ENCODE data around the gene GULP1.

Gene GULP1

DNA sequence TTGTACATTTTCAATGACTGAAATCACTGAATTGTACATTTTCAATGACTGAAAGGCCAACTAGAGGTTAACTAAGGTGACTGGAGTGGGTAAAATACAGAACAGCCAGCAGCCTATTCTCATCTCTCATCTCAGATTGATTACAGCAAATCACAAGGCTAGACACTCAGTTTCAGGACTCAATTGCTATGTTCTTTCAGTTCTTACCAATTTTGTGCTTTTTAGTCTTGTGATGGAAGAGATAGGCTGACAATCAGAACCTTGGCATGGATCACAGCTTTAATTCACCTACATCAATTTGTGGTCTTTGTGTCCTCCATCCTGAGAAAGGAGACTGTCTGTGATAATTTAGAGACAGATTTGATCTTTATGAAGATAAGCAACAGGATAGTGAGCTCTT is 124.7 kb downstream of the GULP1 start:
- no peak for DNase-seq (ENCODE audit: low read depth)
- TF ChIP-seq, protein P1, sequence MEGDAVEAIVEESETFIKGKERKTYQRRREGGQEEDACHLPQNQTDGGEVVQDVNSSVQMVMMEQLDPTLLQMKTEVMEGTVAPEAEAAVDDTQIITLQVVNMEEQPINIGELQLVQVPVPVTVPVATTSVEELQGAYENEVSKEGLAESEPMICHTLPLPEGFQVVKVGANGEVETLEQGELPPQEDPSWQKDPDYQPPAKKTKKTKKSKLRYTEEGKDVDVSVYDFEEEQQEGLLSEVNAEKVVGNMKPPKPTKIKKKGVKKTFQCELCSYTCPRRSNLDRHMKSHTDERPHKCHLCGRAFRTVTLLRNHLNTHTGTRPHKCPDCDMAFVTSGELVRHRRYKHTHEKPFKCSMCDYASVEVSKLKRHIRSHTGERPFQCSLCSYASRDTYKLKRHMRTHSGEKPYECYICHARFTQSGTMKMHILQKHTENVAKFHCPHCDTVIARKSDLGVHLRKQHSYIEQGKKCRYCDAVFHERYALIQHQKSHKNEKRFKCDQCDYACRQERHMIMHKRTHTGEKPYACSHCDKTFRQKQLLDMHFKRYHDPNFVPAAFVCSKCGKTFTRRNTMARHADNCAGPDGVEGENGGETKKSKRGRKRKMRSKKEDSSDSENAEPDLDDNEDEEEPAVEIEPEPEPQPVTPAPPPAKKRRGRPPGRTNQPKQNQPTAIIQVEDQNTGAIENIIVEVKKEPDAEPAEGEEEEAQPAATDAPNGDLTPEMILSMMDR (IDR thresholded peaks at IDR 0.05; ENCODE audit: low read depth, low read length, missing control alignments): no peak
- in situ Hi-C loops (cut with HindIII; ENCODE audit: low sequenced_read_pairs): no loop called here
- H3K4me3 ChIP-seq (ENCODE audit: low read depth, low read length): no peak overlapping the region

DNA sequence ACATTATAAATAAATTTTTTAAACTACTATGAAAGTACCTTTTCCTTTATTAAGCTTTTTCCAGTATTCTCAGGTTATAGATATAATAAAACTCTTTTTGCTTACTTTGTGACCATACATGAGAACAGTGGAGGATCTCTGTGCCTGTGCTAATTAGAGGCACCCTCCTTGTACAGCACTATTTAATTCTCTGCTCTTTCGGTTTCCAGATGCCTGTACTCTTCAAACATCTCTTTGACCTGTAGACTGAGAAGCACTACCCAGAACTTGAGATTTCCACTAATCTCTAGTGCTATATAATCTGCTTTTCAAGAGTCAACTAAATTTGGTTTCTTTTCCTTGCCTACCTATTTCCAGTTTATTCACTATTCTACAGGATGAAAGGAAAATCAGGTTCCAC is 131.1 kb downstream of the GULP1 start:
- no peak overlapping the region for H3K4me3 ChIP-seq (ENCODE audit: low read depth, low read length)
- DNase-seq (ENCODE audit: low read depth): no peak
- TF ChIP-seq, protein P1 (IDR thresholded peaks at IDR 0.05; ENCODE audit: low read depth, low read length, missing control alignments): no peak
- in situ Hi-C loops (cut with HindIII; ENCODE audit: low sequenced_read_pairs): no loop called here

DNA sequence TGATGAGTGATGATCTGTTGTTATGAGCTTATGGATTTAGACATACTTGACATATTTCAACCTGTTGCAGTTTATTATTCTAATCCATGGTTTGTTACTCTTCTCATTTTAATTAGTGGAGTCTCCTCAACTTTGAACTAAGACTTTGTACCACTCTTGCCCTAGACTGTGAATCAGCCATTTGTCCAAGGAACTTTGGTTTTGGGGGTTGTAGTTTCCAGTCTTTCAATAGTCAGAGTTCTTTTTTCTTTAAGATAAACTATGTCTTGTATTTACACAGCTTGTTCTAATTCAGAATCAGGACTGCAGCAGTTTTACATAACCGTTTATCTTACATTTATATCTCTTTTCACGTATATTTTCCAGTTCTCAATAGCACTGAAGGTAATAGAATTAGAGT is 133.6 kb downstream of the GULP1 start:
- TF ChIP-seq, protein P1 (IDR thresholded peaks at IDR 0.05; ENCODE audit: low read depth, low read length, missing control alignments): no peak
- in situ Hi-C loops (cut with HindIII; ENCODE audit: low sequenced_read_pairs): no loop called here
- DNase-seq (ENCODE audit: low read depth): no peak
- H3K4me3 ChIP-seq (ENCODE audit: low read depth, low read length): no peak overlapping the region

DNA sequence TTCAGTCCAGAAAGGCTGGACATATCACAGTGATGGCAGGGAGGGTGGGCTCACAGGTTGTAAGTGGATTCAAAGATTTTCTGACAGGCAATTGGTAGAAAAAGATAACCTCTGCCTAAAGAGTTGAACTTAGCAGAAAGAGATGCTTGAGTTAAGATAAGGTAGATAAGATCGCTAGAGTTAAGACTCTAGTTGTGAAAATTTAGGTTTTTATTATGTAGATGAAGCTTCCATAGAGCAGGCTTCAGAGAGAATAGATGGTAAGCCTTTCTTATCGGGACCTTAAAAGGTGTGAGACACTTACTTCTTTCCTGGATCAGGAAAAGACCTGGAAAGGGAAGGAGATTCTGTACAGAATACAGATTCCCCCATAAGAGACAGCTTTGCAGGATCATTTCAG is 134.4 kb downstream of the GULP1 start:
- no peak overlapping the region for H3K4me3 ChIP-seq (ENCODE audit: low read depth, low read length)
- DNase-seq (ENCODE audit: low read depth): no peak
- TF ChIP-seq, protein P1 (IDR thresholded peaks at IDR 0.05; ENCODE audit: low read depth, low read length, missing control alignments): no peak
- in situ Hi-C loops (cut with HindIII; ENCODE audit: low sequenced_read_pairs): no loop called here

DNA sequence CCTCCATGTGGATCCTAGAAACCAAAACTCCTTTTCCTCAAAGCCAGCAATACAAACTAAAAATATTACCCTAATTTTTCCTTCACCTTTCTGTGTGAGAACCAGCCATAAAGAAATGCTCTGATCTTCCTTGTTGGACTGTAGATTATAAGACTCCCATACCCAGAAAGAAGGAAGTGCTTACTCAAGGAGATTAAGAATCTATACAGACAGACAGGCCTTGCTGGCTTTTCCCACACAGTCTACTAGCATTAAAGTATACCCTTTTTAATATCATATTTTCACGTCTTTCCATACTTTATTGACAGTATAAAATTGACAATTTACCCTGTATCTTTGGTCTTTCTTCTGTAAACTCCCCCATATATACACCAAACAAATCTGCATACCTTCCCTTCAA is 139.0 kb downstream of the GULP1 start:
- DNase-seq (ENCODE audit: low read depth): no peak
- in situ Hi-C loops (cut with HindIII; ENCODE audit: low sequenced_read_pairs): no loop called here
- no peak overlapping the region for H3K4me3 ChIP-seq (ENCODE audit: low read depth, low read length)
- TF ChIP-seq, protein P1 (IDR thresholded peaks at IDR 0.05; ENCODE audit: low read depth, low read length, missing control alignments): no peak

DNA sequence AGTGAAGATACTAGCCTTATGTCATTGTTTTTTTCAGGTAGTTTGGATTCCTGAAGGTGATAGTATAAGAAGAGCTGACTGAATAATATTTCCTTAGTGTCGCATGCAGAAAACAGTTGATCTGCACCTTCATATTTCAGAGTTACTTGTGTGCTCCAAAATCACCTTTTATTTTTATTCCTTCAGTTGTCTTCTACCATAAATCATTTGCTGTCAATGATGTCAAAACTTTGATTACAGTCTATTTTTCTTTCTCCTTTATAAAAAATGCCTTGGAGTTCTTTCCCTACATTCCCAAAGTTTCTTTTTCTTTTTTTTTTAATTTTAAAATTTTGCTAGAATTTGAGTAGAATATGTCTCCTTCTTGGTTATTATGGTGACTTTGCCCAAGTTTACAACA is 142.3 kb downstream of the GULP1 start:
- no peak for DNase-seq (ENCODE audit: low read depth)
- no peak overlapping the region for H3K4me3 ChIP-seq (ENCODE audit: low read depth, low read length)
- TF ChIP-seq, protein P1 (IDR thresholded peaks at IDR 0.05; ENCODE audit: low read depth, low read length, missing control alignments): no peak
- in situ Hi-C loops (cut with HindIII; ENCODE audit: low sequenced_read_pairs): no loop called here

DNA sequence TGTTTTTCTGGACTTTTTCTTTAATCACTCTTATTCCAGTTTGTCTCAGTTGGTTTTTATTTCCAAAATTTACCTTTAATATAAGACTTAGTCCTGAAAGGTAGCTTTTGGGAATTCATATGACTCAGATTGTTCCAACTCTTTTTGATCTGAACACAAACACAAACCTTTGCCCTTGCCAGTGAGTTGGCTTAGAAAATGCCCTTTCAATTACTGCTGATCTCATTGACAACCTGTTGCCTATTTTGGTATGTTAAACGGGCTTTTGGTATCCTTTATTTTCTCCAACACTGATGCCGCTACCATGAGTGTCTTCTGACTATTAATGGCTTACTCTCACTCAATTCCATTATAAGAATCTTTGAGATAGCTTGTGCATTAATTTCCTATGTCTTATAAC is 143.4 kb downstream of the GULP1 start:
- in situ Hi-C loops (cut with HindIII; ENCODE audit: low sequenced_read_pairs): no loop called here

More for the DNA sequence above, 143.4 kb downstream of the GULP1 start:
- TF ChIP-seq, protein P1 (IDR thresholded peaks at IDR 0.05; ENCODE audit: low read depth, low read length, missing control alignments): no peak
- no peak overlapping the region for H3K4me3 ChIP-seq (ENCODE audit: low read depth, low read length)
- DNase-seq (ENCODE audit: low read depth): no peak

Measured in astrocyte of the cerebellum (primary cell).